Astrocyte (in vitro differentiated cells and primary cell): ENCODE measurements around the gene RBBP8.
"Not testable (repeated sequence)": the region's sequence is repeated elsewhere in the genome, so short reads cannot be mapped to it uniquely, and the experiment has no call there.

Experiments used
- CTCF ChIP-seq: IDR thresholded peaks from 2 replicates; pipeline ENCODE4 v1.5.1; 2011; ENCODE audit warnings: low read depth, mild to moderate bottlenecking, inconsistent platforms, low read length, moderate library complexity; ENCODE audit not compliant: insufficient read depth
- EZH2 ChIP-seq: IDR thresholded peaks from 2 replicates; pipeline ENCODE4 v1.6.1; 2012; ENCODE audit warnings: mild to moderate bottlenecking, low read length, inconsistent platforms; ENCODE audit not compliant: insufficient read depth

- not testable (repeated sequence) for TF ChIP-seq EZH2, CTCF
Measured at GRCh38 chr18:22903248-22903647, 29.9 kb upstream of the RBBP8 start.
